GM12873 (cell line): ENCODE data around the gene SNAP47.

Source experiments
- TF ChIP-seq, protein P1 (sequence below): IDR thresholded peaks from 2 replicates; pipeline ENCODE4 v1.5.1; 2012; ENCODE audit warnings: low read depth, mild to moderate bottlenecking, moderate library complexity, low read length, control low read depth; ENCODE audit not compliant: insufficient read depth; ENCODE audit errors: missing control alignments

SNAP47 gene

DNA sequence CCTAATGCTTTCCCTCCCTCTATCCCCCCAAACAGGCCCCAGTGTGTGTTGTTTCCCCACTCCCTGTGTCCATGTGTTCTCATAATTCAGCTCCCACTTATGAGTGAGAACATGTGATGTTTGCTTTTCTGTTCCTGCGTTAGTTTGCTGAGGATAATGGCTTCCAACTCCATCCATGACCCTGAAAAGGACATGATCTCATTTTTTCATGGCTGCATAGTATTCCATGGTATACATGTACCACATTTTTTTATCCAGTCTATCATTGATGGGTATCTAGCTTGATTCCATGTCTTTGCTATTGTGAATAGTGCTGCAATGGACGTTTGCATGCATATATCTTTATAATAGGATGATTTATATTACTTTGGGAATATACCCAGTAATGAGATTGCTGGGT is 89.0 kb downstream of the SNAP47 start:
- TF ChIP-seq, protein P1, sequence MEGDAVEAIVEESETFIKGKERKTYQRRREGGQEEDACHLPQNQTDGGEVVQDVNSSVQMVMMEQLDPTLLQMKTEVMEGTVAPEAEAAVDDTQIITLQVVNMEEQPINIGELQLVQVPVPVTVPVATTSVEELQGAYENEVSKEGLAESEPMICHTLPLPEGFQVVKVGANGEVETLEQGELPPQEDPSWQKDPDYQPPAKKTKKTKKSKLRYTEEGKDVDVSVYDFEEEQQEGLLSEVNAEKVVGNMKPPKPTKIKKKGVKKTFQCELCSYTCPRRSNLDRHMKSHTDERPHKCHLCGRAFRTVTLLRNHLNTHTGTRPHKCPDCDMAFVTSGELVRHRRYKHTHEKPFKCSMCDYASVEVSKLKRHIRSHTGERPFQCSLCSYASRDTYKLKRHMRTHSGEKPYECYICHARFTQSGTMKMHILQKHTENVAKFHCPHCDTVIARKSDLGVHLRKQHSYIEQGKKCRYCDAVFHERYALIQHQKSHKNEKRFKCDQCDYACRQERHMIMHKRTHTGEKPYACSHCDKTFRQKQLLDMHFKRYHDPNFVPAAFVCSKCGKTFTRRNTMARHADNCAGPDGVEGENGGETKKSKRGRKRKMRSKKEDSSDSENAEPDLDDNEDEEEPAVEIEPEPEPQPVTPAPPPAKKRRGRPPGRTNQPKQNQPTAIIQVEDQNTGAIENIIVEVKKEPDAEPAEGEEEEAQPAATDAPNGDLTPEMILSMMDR, result no peak

DNA sequence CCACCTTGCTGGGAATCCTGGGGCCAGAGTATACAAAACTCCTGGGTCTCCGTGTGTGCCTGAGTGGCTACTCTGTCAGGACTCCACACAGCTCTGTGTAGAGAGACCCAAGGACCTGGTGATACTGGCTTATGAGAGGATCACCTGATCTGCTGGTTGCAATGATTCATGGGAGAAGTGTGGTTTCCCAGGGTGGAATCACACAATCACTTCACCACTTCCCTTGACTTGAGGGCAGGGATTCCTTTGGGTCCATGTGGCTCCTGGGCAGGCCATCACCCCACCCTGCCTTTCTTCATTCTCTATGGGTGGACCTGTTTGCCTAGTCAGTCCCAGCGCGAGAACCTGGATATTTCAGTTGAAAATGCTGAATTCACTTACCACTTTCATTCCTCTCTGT is 93.6 kb downstream of the SNAP47 start:
- TF ChIP-seq, protein P1, result no peak
